Measurements from ENCODE around the gene CHST15. TPM values are rescaled to one million over a fixed set of nuclear protein-coding genes. Genes with fewer than 3 reads are reported as not detected.
A peak's percentile ranks its signal among the peaks of the same experiment; 100 is the strongest.

Gene CHST15
- total RNA-seq: 10 to 100 TPM in 5 of 8 experiments, 1 to 10 TPM in 1, under 1 TPM in 1, not detected in 1; 0.31 to 26.5 (median 15.6) TPM

- Histone ChIP-seq H3K4me3 (peak within 1 kb of the TSS; percentile 41 to 73 (median 53)), H3K27ac (peak within 1 kb of the TSS; percentile 63 to 74), H3K4me1 (replicated peaks in 1 of 2) (peaks cover 32 to 43% of the 10 kb centered on the region in 2 donors)
- 1% methylated on average over 17 of the region's 106 CpGs; no CpG with 5 or more reads in 9 of the 10 experiments for WGBS, 10 experiments
- ATAC-seq (replicated peaks in 6 of 8): peak; percentile 28 to 77 (median 70)
- in situ Hi-C loops (cut with MboI; ENCODE audit: low pct_unique_long_range_greater_than_20kb in 2 of 9, low sequenced_read_pairs in 9 of 9, unreplicated experiment in 9 of 9): no loop called here
Measured at GRCh38 chr10:124092860-124093773, at the start of gene CHST15. CHST15 (minus strand) TSS chr10:124093598; CDS start chr10:124046212, 47,386 bp downstream.

- H3K4me1 ChIP-seq (replicated peaks in 1 of 2): no peaks in the 10 kb centered on the region
- in situ Hi-C loops (cut with MboI; ENCODE audit: low pct_unique_long_range_greater_than_20kb in 2 of 9, low sequenced_read_pairs in 9 of 9, unreplicated experiment in 9 of 9): no loop called here
- H3K4me3 ChIP-seq: no peak overlapping the region
- H3K27ac ChIP-seq: no peak overlapping the region
- 20 to 100% (median 56%) methylated on average over 1 to 4 of the region's 6 CpGs; no CpG with 5 or more reads in 4 of the 10 experiments for WGBS, 10 experiments
- peak in 2 of 8 experiments; percentile 30 to 64 for ATAC-seq (replicated peaks in 6 of 8)
Measured at GRCh38 chr10:124142960-124143359, 49.6 kb upstream of the CHST15 start.

GRCh38 chr10:124142006-124142739 lies 48.8 kb upstream of the CHST15 start:
- no peak for ATAC-seq (replicated peaks in 6 of 8)
- H3K27ac ChIP-seq: no peak overlapping the region
- 7 to 100% (median 74%) methylated on average over 1 to 7 of the region's 7 CpGs for WGBS, 10 experiments
- in situ Hi-C loops (cut with MboI; ENCODE audit: low pct_unique_long_range_greater_than_20kb in 2 of 9, low sequenced_read_pairs in 9 of 9, unreplicated experiment in 9 of 9): no loop called here
- no peaks in the 10 kb centered on the region for H3K4me1 ChIP-seq (replicated peaks in 1 of 2)
- H3K4me3 ChIP-seq: no peak overlapping the region

GRCh38 chr10:124138883-124139348 lies 45.5 kb upstream of the CHST15 start:
- peak in 1 of 8 experiments; percentile 8 for ATAC-seq (replicated peaks in 6 of 8)
- WGBS, 10 experiments: 35 to 100% (median 77%) methylated on average over 2 to 6 of the region's 6 CpGs; no CpG with 5 or more reads in 1 of the 10 experiments
- no peak overlapping the region for H3K4me3 ChIP-seq
- H3K4me1 ChIP-seq (replicated peaks in 1 of 2): no peaks in the 10 kb centered on the region
- no peak overlapping the region for H3K27ac ChIP-seq
- in situ Hi-C loops (cut with MboI; ENCODE audit: low pct_unique_long_range_greater_than_20kb in 2 of 9, low sequenced_read_pairs in 9 of 9, unreplicated experiment in 9 of 9): no loop called here

GRCh38 chr10:124138195-124138882 lies 44.9 kb upstream of the CHST15 start:
- in situ Hi-C loops (cut with MboI; ENCODE audit: low pct_unique_long_range_greater_than_20kb in 2 of 9, low sequenced_read_pairs in 9 of 9, unreplicated experiment in 9 of 9): no loop called here
- H3K27ac ChIP-seq: no peak overlapping the region
- no peak overlapping the region for H3K4me3 ChIP-seq
- ATAC-seq (replicated peaks in 6 of 8): peak in 3 of 8 experiments; percentile 6 to 83 (median 23)
- WGBS, 10 experiments: 16 to 100% (median 69%) methylated on average over 1 to 3 of the region's 3 CpGs; no CpG with 5 or more reads in 1 of the 10 experiments
- no peaks in the 10 kb centered on the region for H3K4me1 ChIP-seq (replicated peaks in 1 of 2)

GRCh38 chr10:124134251-124134893 lies 41.0 kb upstream of the CHST15 start:
- in situ Hi-C loops (cut with MboI; ENCODE audit: low pct_unique_long_range_greater_than_20kb in 2 of 9, low sequenced_read_pairs in 9 of 9, unreplicated experiment in 9 of 9): no loop called here
- Histone ChIP-seq H3K4me3 (no peak overlapping the region), H3K4me1 (replicated peaks in 1 of 2) (peaks cover 14 to 22% of the 10 kb centered on the region in 2 donors), H3K27ac (no peak overlapping the region)
- no peak for ATAC-seq (replicated peaks in 6 of 8)
- 40 to 100% (median 78%) methylated on average over 1 to 6 of the region's 9 CpGs; no CpG with 5 or more reads in 2 of the 10 experiments for WGBS, 10 experiments

GRCh38 chr10:124132876-124133275 lies 39.5 kb upstream of the CHST15 start:
- in situ Hi-C loops (cut with MboI; ENCODE audit: low pct_unique_long_range_greater_than_20kb in 2 of 9, low sequenced_read_pairs in 9 of 9, unreplicated experiment in 9 of 9): no loop called here
- H3K27ac ChIP-seq: no peak overlapping the region
- H3K4me1 ChIP-seq (replicated peaks in 1 of 2): peaks cover 21 to 32% of the 10 kb centered on the region in 2 donors
- WGBS, 10 experiments: 4 to 100% (median 87%) methylated on average over 1 to 5 of the region's 5 CpGs; no CpG with 5 or more reads in 3 of the 10 experiments
- peak in 3 of 8 experiments; percentile 42 to 88 (median 79) for ATAC-seq (replicated peaks in 6 of 8)
- no peak overlapping the region for H3K4me3 ChIP-seq

- in situ Hi-C loops (cut with MboI; ENCODE audit: low pct_unique_long_range_greater_than_20kb in 2 of 9, low sequenced_read_pairs in 9 of 9, unreplicated experiment in 9 of 9): no loop called here
- peaks cover 25 to 37% of the 10 kb centered on the region in 2 donors for H3K4me1 ChIP-seq (replicated peaks in 1 of 2)
- H3K27ac ChIP-seq: no peak overlapping the region
- ATAC-seq (replicated peaks in 6 of 8): no peak
- 60 to 100% (median 77%) methylated on average over 1 to 2 of the region's 5 CpGs; no CpG with 5 or more reads in 6 of the 10 experiments for WGBS, 10 experiments
- H3K4me3 ChIP-seq: no peak overlapping the region
Measured at GRCh38 chr10:124132306-124132705, 38.9 kb upstream of the CHST15 start.

- Histone ChIP-seq H3K4me3 (no peak overlapping the region), H3K4me1 (replicated peaks in 1 of 2) (peaks cover 30 to 37% of the 10 kb centered on the region in 2 donors), H3K27ac (peak overlapping the region in 1 of 2 donors; percentile 37)
- in situ Hi-C loops (cut with MboI; ENCODE audit: low pct_unique_long_range_greater_than_20kb in 2 of 9, low sequenced_read_pairs in 9 of 9, unreplicated experiment in 9 of 9): no loop called here
- peak in 4 of 8 experiments; percentile 59 to 68 (median 64) for ATAC-seq (replicated peaks in 6 of 8)
- WGBS, 10 experiments: 35 to 100% (median 60%) methylated on average over 1 to 5 of the region's 9 CpGs; no CpG with 5 or more reads in 3 of the 10 experiments
Measured at GRCh38 chr10:124131172-124131571, 37.8 kb upstream of the CHST15 start.

- no peak for ATAC-seq (replicated peaks in 6 of 8)
- 0 to 100% (median 78%) methylated on average over 1 to 3 of the region's 7 CpGs; no CpG with 5 or more reads in 5 of the 10 experiments for WGBS, 10 experiments
Measured at GRCh38 chr10:124130198-124130900, 37.0 kb upstream of the CHST15 start.

GRCh38 chr10:124129471-124129870 lies 36.1 kb upstream of the CHST15 start:
- 20 to 90% (median 80%) methylated on average over 1 to 4 of the region's 5 CpGs; no CpG with 5 or more reads in 6 of the 10 experiments for WGBS, 10 experiments
- peak in 2 of 8 experiments; percentile 47 to 60 for ATAC-seq (replicated peaks in 6 of 8)

More at GRCh38 chr10:124130198-124130900, 37.0 kb upstream of the CHST15 start:
- Histone ChIP-seq H3K27ac (no peak overlapping the region), H3K4me1 (replicated peaks in 1 of 2) (peaks cover 30 to 40% of the 10 kb centered on the region in 2 donors), H3K4me3 (no peak overlapping the region)
- in situ Hi-C loops (cut with MboI; ENCODE audit: low pct_unique_long_range_greater_than_20kb in 2 of 9, low sequenced_read_pairs in 9 of 9, unreplicated experiment in 9 of 9): no loop called here

More at GRCh38 chr10:124129471-124129870, 36.1 kb upstream of the CHST15 start:
- in situ Hi-C loops (cut with MboI; ENCODE audit: low pct_unique_long_range_greater_than_20kb in 2 of 9, low sequenced_read_pairs in 9 of 9, unreplicated experiment in 9 of 9): no loop called here
- Histone ChIP-seq H3K27ac (no peak overlapping the region), H3K4me3 (no peak overlapping the region), H3K4me1 (replicated peaks in 1 of 2) (peaks cover 30 to 40% of the 10 kb centered on the region in 2 donors)
